Measurements from ENCODE around the gene TRAFD1. TPM values are rescaled to one million over a fixed set of nuclear protein-coding genes. Genes with fewer than 3 reads are reported as not detected.

TRAFD1 gene
- total RNA-seq, 2 donors from 2014 or later = 25.2 to 28.9 TPM

GRCh38 chr12:112196196-112196875, 71.0 kb downstream of the TRAFD1 start:
- Histone ChIP-seq H3K9me3 (ENCODE audit: control insufficient read depth, low read length) (no peaks in the 10 kb centered on the region), H3K27me3 (ENCODE audit: control insufficient read depth, insufficient read depth, low read length, poor library complexity, severe bottlenecking) (no peaks in the 10 kb centered on the region), H3K27ac (ENCODE audit: low read depth, low read length) (no peak overlapping the region), H3K9ac (ENCODE audit: extremely low read depth, low read length, poor library complexity, severe bottlenecking) (no peak overlapping the region), H3K36me3 (ENCODE audit: control insufficient read depth, insufficient read depth, low read length) (peaks cover 56% of the 10 kb centered on the region), H3K4me1 (ENCODE audit: control insufficient read depth, insufficient read depth, low read length) (peaks cover 6% of the 10 kb centered on the region), H3K4me3 (ENCODE audit: low read length) (no peak overlapping the region)
- TF ChIP-seq, protein P1, sequence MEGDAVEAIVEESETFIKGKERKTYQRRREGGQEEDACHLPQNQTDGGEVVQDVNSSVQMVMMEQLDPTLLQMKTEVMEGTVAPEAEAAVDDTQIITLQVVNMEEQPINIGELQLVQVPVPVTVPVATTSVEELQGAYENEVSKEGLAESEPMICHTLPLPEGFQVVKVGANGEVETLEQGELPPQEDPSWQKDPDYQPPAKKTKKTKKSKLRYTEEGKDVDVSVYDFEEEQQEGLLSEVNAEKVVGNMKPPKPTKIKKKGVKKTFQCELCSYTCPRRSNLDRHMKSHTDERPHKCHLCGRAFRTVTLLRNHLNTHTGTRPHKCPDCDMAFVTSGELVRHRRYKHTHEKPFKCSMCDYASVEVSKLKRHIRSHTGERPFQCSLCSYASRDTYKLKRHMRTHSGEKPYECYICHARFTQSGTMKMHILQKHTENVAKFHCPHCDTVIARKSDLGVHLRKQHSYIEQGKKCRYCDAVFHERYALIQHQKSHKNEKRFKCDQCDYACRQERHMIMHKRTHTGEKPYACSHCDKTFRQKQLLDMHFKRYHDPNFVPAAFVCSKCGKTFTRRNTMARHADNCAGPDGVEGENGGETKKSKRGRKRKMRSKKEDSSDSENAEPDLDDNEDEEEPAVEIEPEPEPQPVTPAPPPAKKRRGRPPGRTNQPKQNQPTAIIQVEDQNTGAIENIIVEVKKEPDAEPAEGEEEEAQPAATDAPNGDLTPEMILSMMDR (conservative IDR thresholded peaks at IDR 0.05) = no peak
- Mint-ChIP-seq H3K4me1 (peaks cover 11% of the 10 kb centered on the region), H3K9me3 (no peaks in the 10 kb centered on the region), H3K36me3 (ENCODE audit: low read depth) (peaks cover 58% of the 10 kb centered on the region), H3K27me3 (ENCODE audit: insufficient read depth) (no peaks in the 10 kb centered on the region), H3K27ac (no peak overlapping the region), H3K4me3 (no peak overlapping the region)
- DNase-seq = no peak
- WGBS, 2 experiments (ENCODE audit: insufficient coverage in 1 of 2, insufficient read length in 1 of 2) = 93 to 97% methylated on average over 8 to 9 of the region's 9 CpGs

- Histone ChIP-seq H3K27me3 (ENCODE audit: control insufficient read depth, insufficient read depth, low read length, poor library complexity, severe bottlenecking) (no peaks in the 10 kb centered on the region), H3K36me3 (ENCODE audit: control insufficient read depth, insufficient read depth, low read length) (peaks cover 54% of the 10 kb centered on the region), H3K9ac (ENCODE audit: extremely low read depth, low read length, poor library complexity, severe bottlenecking) (no peak overlapping the region), H3K27ac (ENCODE audit: low read depth, low read length) (no peak overlapping the region), H3K9me3 (ENCODE audit: control insufficient read depth, low read length) (no peaks in the 10 kb centered on the region), H3K4me1 (ENCODE audit: control insufficient read depth, insufficient read depth, low read length) (no peaks in the 10 kb centered on the region), H3K4me3 (ENCODE audit: low read length) (no peak overlapping the region)
- peak; percentile 96 for DNase-seq
- peaks cover 51% of the 10 kb centered on the region for H3K36me3 Mint-ChIP-seq (ENCODE audit: low read depth)
- no peaks in the 10 kb centered on the region for H3K9me3 Mint-ChIP-seq
- H3K4me3 Mint-ChIP-seq = no peak overlapping the region
- WGBS, 2 experiments (ENCODE audit: insufficient coverage in 1 of 2, insufficient read length in 1 of 2) = 79 to 82% methylated on average over 6 to 9 of the region's 9 CpGs
- H3K27me3 Mint-ChIP-seq (ENCODE audit: insufficient read depth) = no peaks in the 10 kb centered on the region
- TF ChIP-seq, protein P1 (conservative IDR thresholded peaks at IDR 0.05) = peak; percentile 92
- peaks cover 2% of the 10 kb centered on the region for H3K4me1 Mint-ChIP-seq
- H3K27ac Mint-ChIP-seq = peak overlapping the region; percentile 2
These were observed 72.9 kb downstream of the TRAFD1 start for GRCh38 chr12:112198120-112198733.

GRCh38 chr12:112199136-112199535, 73.8 kb downstream of the TRAFD1 start:
- H3K4me1 ChIP-seq (ENCODE audit: control insufficient read depth, insufficient read depth, low read length) = no peaks in the 10 kb centered on the region
- Mint-ChIP-seq H3K9me3 (no peaks in the 10 kb centered on the region), H3K4me3 (no peak overlapping the region), H3K4me1 (peaks cover 2% of the 10 kb centered on the region), H3K36me3 (ENCODE audit: low read depth) (peaks cover 49% of the 10 kb centered on the region), H3K27ac (no peak overlapping the region), H3K27me3 (ENCODE audit: insufficient read depth) (no peaks in the 10 kb centered on the region)
- H3K27me3 ChIP-seq (ENCODE audit: control insufficient read depth, insufficient read depth, low read length, poor library complexity, severe bottlenecking) = no peaks in the 10 kb centered on the region
- no peak overlapping the region for H3K4me3 ChIP-seq (ENCODE audit: low read length)
- peaks cover 59% of the 10 kb centered on the region for H3K36me3 ChIP-seq (ENCODE audit: control insufficient read depth, insufficient read depth, low read length)
- H3K9me3 ChIP-seq (ENCODE audit: control insufficient read depth, low read length) = no peaks in the 10 kb centered on the region
- TF ChIP-seq, protein P1 (conservative IDR thresholded peaks at IDR 0.05) = no peak
- WGBS, 2 experiments (ENCODE audit: insufficient coverage in 1 of 2, insufficient read length in 1 of 2) = 94 to 95% methylated on average over 4 of the region's 4 CpGs
- H3K9ac ChIP-seq (ENCODE audit: extremely low read depth, low read length, poor library complexity, severe bottlenecking) = no peak overlapping the region
- H3K27ac ChIP-seq (ENCODE audit: low read depth, low read length) = no peak overlapping the region
- DNase-seq = no peak

Small RNAs within 50 kb of the gene (microRNA-seq; reads per million reads assigned to microRNA genes)
- gene MIR6861 (ENCODE audit: borderline microRNAs expressed) = not detected

Other genes starting within 250 kb of the TRAFD1 start
- gene TMEM116, start 112.4 kb upstream of the TRAFD1 start, total RNA-seq = 10 to 100 TPM; 13.1 to 17.0 TPM
- gene ERP29, start 112.1 kb upstream of the TRAFD1 start, total RNA-seq = 100 to 1,000 TPM; 152 to 183 TPM
- gene NAA25, start 16.8 kb upstream of the TRAFD1 start, total RNA-seq = 10 to 100 TPM; 34.2 to 36.3 TPM

Data from endodermal cell (in vitro differentiated cells).